Measurements from ENCODE around the gene NAB1. TPM values are rescaled to one million over a fixed set of nuclear protein-coding genes. Genes with fewer than 3 reads are reported as not detected.

The NAB1 gene
- total RNA-seq, 1 experiment from 2014 or later = 17.0 TPM

DNA sequence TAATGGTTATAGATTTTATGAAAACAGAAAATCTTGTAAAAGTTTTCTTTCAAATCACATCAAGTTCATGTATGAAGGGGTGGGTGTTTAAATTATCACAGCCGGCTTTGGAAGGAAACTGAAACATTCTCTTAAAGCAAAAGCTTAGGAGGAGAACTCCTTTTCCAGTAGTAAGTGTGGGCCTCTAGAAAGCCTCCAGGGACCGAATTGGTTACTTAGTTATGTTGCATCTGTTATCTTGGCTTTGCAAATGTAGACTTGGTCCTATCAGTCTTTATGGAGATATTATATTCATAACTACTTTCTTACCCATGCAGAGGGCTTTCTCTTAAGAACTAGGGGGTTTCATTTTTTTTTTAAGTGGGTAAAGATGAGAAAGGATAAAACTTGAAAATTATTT lies 7.4 kb downstream of the NAB1 start:
- H3K4me1 ChIP-seq (replicated peaks; ENCODE audit: insufficient read depth) = peaks cover 1% of the 10 kb centered on the region
- H3K79me2 ChIP-seq (ENCODE audit: low read depth) = peaks cover 20% of the 10 kb centered on the region
- no TSS peak for BruUV-seq (replicated peaks)
- H3K4me2 ChIP-seq = no peak overlapping the region
- H3F3A ChIP-seq (ENCODE audit: insufficient read depth, low read depth) = no peaks in the 10 kb centered on the region
- H3K27me3 ChIP-seq (ENCODE audit: insufficient read depth, low read depth) = no peaks in the 10 kb centered on the region
- H2AFZ ChIP-seq = no peak overlapping the region
- intact Hi-C loops (cut with micrococcal nuclease; ENCODE audit: unreplicated experiment) = no loop called here
- DNase-seq = no peak
- H4K20me1 ChIP-seq (ENCODE audit: insufficient read depth) = no peaks in the 10 kb centered on the region
- H3K27ac ChIP-seq = no peak overlapping the region
- TF ChIP-seq, protein P1, sequence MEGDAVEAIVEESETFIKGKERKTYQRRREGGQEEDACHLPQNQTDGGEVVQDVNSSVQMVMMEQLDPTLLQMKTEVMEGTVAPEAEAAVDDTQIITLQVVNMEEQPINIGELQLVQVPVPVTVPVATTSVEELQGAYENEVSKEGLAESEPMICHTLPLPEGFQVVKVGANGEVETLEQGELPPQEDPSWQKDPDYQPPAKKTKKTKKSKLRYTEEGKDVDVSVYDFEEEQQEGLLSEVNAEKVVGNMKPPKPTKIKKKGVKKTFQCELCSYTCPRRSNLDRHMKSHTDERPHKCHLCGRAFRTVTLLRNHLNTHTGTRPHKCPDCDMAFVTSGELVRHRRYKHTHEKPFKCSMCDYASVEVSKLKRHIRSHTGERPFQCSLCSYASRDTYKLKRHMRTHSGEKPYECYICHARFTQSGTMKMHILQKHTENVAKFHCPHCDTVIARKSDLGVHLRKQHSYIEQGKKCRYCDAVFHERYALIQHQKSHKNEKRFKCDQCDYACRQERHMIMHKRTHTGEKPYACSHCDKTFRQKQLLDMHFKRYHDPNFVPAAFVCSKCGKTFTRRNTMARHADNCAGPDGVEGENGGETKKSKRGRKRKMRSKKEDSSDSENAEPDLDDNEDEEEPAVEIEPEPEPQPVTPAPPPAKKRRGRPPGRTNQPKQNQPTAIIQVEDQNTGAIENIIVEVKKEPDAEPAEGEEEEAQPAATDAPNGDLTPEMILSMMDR (conservative IDR thresholded peaks at IDR 0.05) = no peak
- TF ChIP-seq EZH2 (IDR thresholded peaks at IDR 0.05; ENCODE audit: low read depth) = no peak
- no peaks in the 10 kb centered on the region for H3K36me3 ChIP-seq (ENCODE audit: low read depth)
- POLR2A ChIA-PET (ENCODE audit: unreplicated experiment) = no interaction called here
- no peaks in the 10 kb centered on the region for H3K9me3 ChIP-seq (ENCODE audit: insufficient read depth, low read depth)
- H3K4me3 ChIP-seq = no peak overlapping the region
- H3K9me2 ChIP-seq (ENCODE audit: insufficient read depth) = no peaks in the 10 kb centered on the region
- CTCF ChIA-PET = no interaction called here

DNA sequence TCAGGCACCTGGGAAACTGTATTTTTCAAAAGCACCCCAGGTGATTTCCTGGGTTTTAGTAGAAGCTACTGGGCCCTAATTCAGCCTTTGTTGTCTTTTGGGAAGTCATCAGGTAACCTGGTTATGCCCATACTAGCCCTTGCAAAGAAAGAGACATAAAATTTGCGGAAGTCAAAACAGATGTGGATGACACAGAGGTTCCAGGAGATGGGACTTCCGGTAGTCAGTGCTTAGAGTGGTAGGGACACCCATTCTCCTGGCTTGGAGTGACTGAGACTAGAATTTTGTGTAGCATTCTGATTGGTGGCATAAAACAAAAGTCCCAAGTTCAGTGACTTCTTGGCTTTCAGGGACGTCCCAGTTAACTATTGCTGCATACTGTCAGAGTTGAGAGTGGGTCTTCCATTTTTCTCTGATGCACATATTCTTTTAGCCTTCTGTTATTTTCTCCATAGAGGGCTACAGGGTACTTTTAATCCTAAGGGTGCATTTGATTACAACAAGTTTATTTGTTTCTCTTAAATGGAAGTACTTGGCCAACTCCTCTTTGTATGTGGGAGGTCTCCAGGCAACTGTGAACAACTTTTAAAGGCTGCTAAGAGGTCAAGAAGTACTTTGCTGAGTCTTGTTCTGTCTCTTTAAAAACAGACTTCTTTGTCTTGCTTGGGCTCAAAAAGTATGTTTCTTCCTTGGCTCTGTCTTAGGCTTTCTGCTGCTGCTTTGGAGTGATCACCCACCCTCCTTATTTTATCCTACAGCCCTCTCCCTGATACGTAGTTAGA lies 8.8 kb downstream of the NAB1 start:
- intact Hi-C loops (cut with micrococcal nuclease; ENCODE audit: unreplicated experiment) = no loop called here
- Histone ChIP-seq H2AFZ (no peak overlapping the region), H3K9me2 (ENCODE audit: insufficient read depth) (no peaks in the 10 kb centered on the region), H3F3A (ENCODE audit: insufficient read depth, low read depth) (no peaks in the 10 kb centered on the region), H3K4me2 (no peak overlapping the region), H3K27ac (no peak overlapping the region), H3K9me3 (ENCODE audit: insufficient read depth, low read depth) (no peaks in the 10 kb centered on the region), H3K79me2 (ENCODE audit: low read depth) (peaks cover 6% of the 10 kb centered on the region), H3K4me3 (no peak overlapping the region), H3K36me3 (ENCODE audit: low read depth) (no peaks in the 10 kb centered on the region), H4K20me1 (ENCODE audit: insufficient read depth) (no peaks in the 10 kb centered on the region), H3K4me1 (replicated peaks; ENCODE audit: insufficient read depth) (no peaks in the 10 kb centered on the region), H3K27me3 (ENCODE audit: insufficient read depth, low read depth) (no peaks in the 10 kb centered on the region)
- ChIA-PET POLR2A (ENCODE audit: unreplicated experiment) (no interaction called here), CTCF (no interaction called here)
- TF ChIP-seq, protein P1 (conservative IDR thresholded peaks at IDR 0.05) = no peak
- no peak for TF ChIP-seq EZH2 (IDR thresholded peaks at IDR 0.05; ENCODE audit: low read depth)
- no TSS peak for BruUV-seq (replicated peaks)
- DNase-seq = no peak

DNA sequence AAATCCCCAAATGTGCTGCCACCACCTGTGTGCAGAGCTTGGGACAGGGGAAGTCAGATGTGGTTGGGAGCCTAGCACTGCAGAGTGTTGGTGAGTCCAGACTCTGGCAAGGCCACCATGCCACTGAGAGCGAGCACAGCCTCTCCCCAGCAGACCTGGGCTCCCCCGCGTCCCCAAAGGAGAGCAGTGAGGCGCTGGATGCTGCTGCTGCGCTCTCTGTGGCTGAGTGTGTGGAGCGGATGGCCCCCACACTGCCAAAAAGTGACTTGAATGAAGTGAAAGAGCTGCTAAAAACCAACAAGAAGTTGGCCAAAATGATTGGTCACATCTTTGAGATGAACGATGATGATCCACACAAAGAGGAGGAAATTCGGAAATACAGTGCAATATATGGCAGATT lies 10.7 kb downstream of the NAB1 start:
- Histone ChIP-seq H2AFZ (no peak overlapping the region), H3K4me1 (replicated peaks; ENCODE audit: insufficient read depth) (no peaks in the 10 kb centered on the region), H3F3A (ENCODE audit: insufficient read depth, low read depth) (no peaks in the 10 kb centered on the region), H4K20me1 (ENCODE audit: insufficient read depth) (no peaks in the 10 kb centered on the region), H3K36me3 (ENCODE audit: low read depth) (no peaks in the 10 kb centered on the region), H3K4me2 (no peak overlapping the region), H3K27me3 (ENCODE audit: insufficient read depth, low read depth) (no peaks in the 10 kb centered on the region), H3K4me3 (no peak overlapping the region), H3K9me2 (ENCODE audit: insufficient read depth) (no peaks in the 10 kb centered on the region), H3K27ac (no peak overlapping the region), H3K9me3 (ENCODE audit: insufficient read depth, low read depth) (no peaks in the 10 kb centered on the region), H3K79me2 (ENCODE audit: low read depth) (no peaks in the 10 kb centered on the region)
- CTCF ChIA-PET = no interaction called here
- BruUV-seq (replicated peaks) = no TSS peak
- no peak for TF ChIP-seq EZH2 (IDR thresholded peaks at IDR 0.05; ENCODE audit: low read depth)
- TF ChIP-seq, protein P1 (conservative IDR thresholded peaks at IDR 0.05) = no peak
- POLR2A ChIA-PET (ENCODE audit: unreplicated experiment) = no interaction called here
- intact Hi-C loops (cut with micrococcal nuclease; ENCODE audit: unreplicated experiment) = no loop called here
- DNase-seq = no peak

Measured in PC-9 (cell line).